Right lobe of liver (tissue), 4 donors: ENCODE data around the gene AGO3.

Source experiments
- CTCF ChIP-seq, 4 donors: fragments of 200-600 bp in 3 of 4; fragments of 450-650 bp in 1 of 4; IDR thresholded peaks; one replicate each; pipeline versions ENCODE4 v1.5.1 to v1.8.0; 2016 to 2022; ENCODE audit warnings: antibody characterized with exemption in 4 of 4, mild to moderate bottlenecking in 2 of 4
- POLR2A ChIP-seq: fragments of 450-650 bp; IDR thresholded peaks from one replicate; pipeline ENCODE4 v1.6.1; 2017; ENCODE audit warnings: antibody characterized with exemption, mild to moderate bottlenecking
- donor health status: DM: no; HTN: no; CAD: no.
- donor health status: DM: no; HTN: no; CAD: no.
- donor health status: DM: no; HTN: yes; CAD: no.

GRCh38 chr1:35893051-35893879 is 37.6 kb upstream of the AGO3 start:
- TF ChIP-seq CTCF (IDR thresholded peaks at IDR 0.05) (no peak), POLR2A (no peak)
